Panc1 (cell line): ENCODE data around the gene DPYD. TPM values are rescaled to one million over a fixed set of nuclear protein-coding genes. Genes with fewer than 3 reads are reported as not detected.

Experiments used
- ATAC-seq: fragments of 200-7000 bp; cut with Tn5 transposase; 2 replicates; pipeline ENCODE4 v1.9.1; 2020; ENCODE audit warnings: mild to moderate bottlenecking, moderate library complexity
- BruUV-seq: library from RNA; stranded (reverse); fragments of 400-500 nt; replicated peaks from 2 replicates; lab custom pipeline; 2021; lab: Mats Ljungman, UMichigan
- CTCF ChIA-PET: fragments of 300-600 bp; sonication (Branson Sonifier 250); formaldehyde crosslinking; loops from one replicate; lab custom pipeline; 2022; ENCODE audit warnings: antibody characterized with exemption; lab: Charles Lee
- POLR2A ChIA-PET: fragments of 300-600 bp; sonication (Branson Sonifier 250); formaldehyde crosslinking; loops from one replicate; lab custom pipeline; 2022; ENCODE audit warnings: antibody characterized with exemption; lab: Charles Lee
- DNase-seq: peaks from one replicate; pipeline ENCODE4 v3.0.0-alpha.2; 2010; ENCODE audit warnings: low read depth, low spot score
- H3K27ac ChIP-seq: 2 replicates; pipeline ENCODE4 v1.5.1; 2011; ENCODE audit warnings: mild to moderate bottlenecking, low read length, inconsistent platforms
- H3K27me3 ChIP-seq: fragments of 200-500 bp; sonication (Bioruptor generic); 2 replicates; pipeline ENCODE4 v1.6.0; 2014; ENCODE audit warnings: low read length, inconsistent platforms; ENCODE audit not compliant: control insufficient read depth, insufficient read depth
- H3K36me3 ChIP-seq: fragments of 200-500 bp; sonication (Bioruptor generic); 2 replicates; pipeline ENCODE4 v1.5.1; 2014; ENCODE audit warnings: inconsistent platforms, mild to moderate bottlenecking, low read length, moderate library complexity; ENCODE audit not compliant: control insufficient read depth, insufficient read depth
- H3K4me1 ChIP-seq: 2 replicates; pipeline ENCODE4 v1.5.1; 2011; ENCODE audit warnings: inconsistent platforms, mild to moderate bottlenecking, low read length, moderate library complexity; ENCODE audit not compliant: control insufficient read depth, insufficient read depth
- H3K4me3 ChIP-seq, 2 experiments: 2 replicates each; pipeline ENCODE4 v1.5.1; 2011 to 2012; ENCODE audit warnings: low read depth in 2 of 2, low read length in 2 of 2, mild to moderate bottlenecking in 2 of 2, inconsistent platforms in 1 of 2, moderate library complexity in 1 of 2
- H3K9me3 ChIP-seq: fragments of 200-500 bp; sonication (Bioruptor generic); 2 replicates; pipeline ENCODE4 v1.5.1; 2014; ENCODE audit warnings: low read depth, mild to moderate bottlenecking, inconsistent platforms, low read length, moderate library complexity; ENCODE audit not compliant: control insufficient read depth, insufficient read depth
- CTCF ChIP-seq: fragments of 450-650 bp; IDR thresholded peaks from 2 replicates; pipeline ENCODE4 v1.5.1; 2017; ENCODE audit warnings: mild to moderate bottlenecking
- POLR2AphosphoS5 ChIP-seq: IDR thresholded peaks from 2 replicates; pipeline ENCODE4 v1.6.1; 2012; ENCODE audit warnings: mild to moderate bottlenecking, low read depth, low read length, moderate library complexity
- REST ChIP-seq, 2 experiments: IDR thresholded peaks; 2 replicates each; pipeline ENCODE4 v1.6.1; 2011 to 2012; ENCODE audit warnings: low read depth in 2 of 2, control low read depth in 1 of 2, low read length in 1 of 2, mild to moderate bottlenecking in 1 of 2, moderate library complexity in 1 of 2; ENCODE audit not compliant: insufficient read depth in 1 of 2
- SIN3A ChIP-seq: IDR thresholded peaks from 2 replicates; pipeline ENCODE4 v1.6.1; 2012; ENCODE audit warnings: low read depth, mild to moderate bottlenecking, low read length, moderate library complexity, borderline replicate concordance; ENCODE audit not compliant: insufficient read depth
- TCF7L2 ChIP-seq: IDR thresholded peaks from 2 replicates; pipeline ENCODE4 v1.6.1; 2011; ENCODE audit warnings: mild to moderate bottlenecking, low read depth, low read length, inconsistent platforms
- in situ Hi-C: cut with HindIII; loops from 2 replicates; pipeline ENCODE4 v1.10.0; 2016; ENCODE audit warnings: low sequenced_read_pairs, low pct_unique_long_range_greater_than_20kb
- intact Hi-C: fragments of 100-400 bp; cut with micrococcal nuclease; formaldehyde crosslinking; loops from one replicate; pipeline ENCODE4 v1.10.0; 2022; ENCODE audit not compliant: unreplicated experiment
- total RNA-seq: library from RNA; stranded (reverse); gene quantifications from one replicate; pipeline ENCODE4 v1.2.1, GENCODE V29; 2021; ENCODE audit not compliant: unreplicated experiment

Gene DPYD
- total RNA-seq, 1 experiment from 2014 or later, result 2.0 TPM

GRCh38 chr1:97833881-97834280 is 87.0 kb downstream of the DPYD start:
- ChIA-PET POLR2A (no interaction called here), CTCF (no interaction called here)
- no TSS peak for BruUV-seq
- TF ChIP-seq TCF7L2, result no peak
- no peak for TF ChIP-seq CTCF
- no peak for TF ChIP-seq POLR2AphosphoS5
- TF ChIP-seq SIN3A, result no peak
- no peak for TF ChIP-seq REST (IDR thresholded peaks at IDR 0.05; ENCODE audit: insufficient read depth in 1 of 2, low read depth in 2 of 2, low read length in 1 of 2)
- H3K4me3 ChIP-seq, result no peak overlapping the region
- no peaks in the 10 kb centered on the region for H3K9me3 ChIP-seq
- in situ Hi-C loops (no loop called here), intact Hi-C loops (no loop called here)
- no peak for ATAC-seq
- no peak for DNase-seq
- no peaks in the 10 kb centered on the region for H3K4me1 ChIP-seq
- no peak overlapping the region for H3K27ac ChIP-seq
- H3K36me3 ChIP-seq, result no peaks in the 10 kb centered on the region
- H3K27me3 ChIP-seq, result no peaks in the 10 kb centered on the region

GRCh38 chr1:97832481-97832880 is 88.4 kb downstream of the DPYD start:
- H3K27ac ChIP-seq, result no peak overlapping the region
- ATAC-seq (no peak), DNase-seq (no peak)
- intact Hi-C loops (no loop called here), in situ Hi-C loops (no loop called here)
- H3K9me3 ChIP-seq, result no peaks in the 10 kb centered on the region
- no peak overlapping the region for H3K4me3 ChIP-seq
- TF ChIP-seq TCF7L2 (no peak), CTCF (no peak)
- ChIA-PET CTCF (no interaction called here), POLR2A (no interaction called here)
- no peaks in the 10 kb centered on the region for H3K4me1 ChIP-seq
- no peaks in the 10 kb centered on the region for H3K27me3 ChIP-seq
- H3K36me3 ChIP-seq, result no peaks in the 10 kb centered on the region
- no TSS peak for BruUV-seq
